H1 (cell line): ENCODE measurements around the gene SSTR5. TPM values are rescaled to one million over a fixed set of nuclear protein-coding genes. Genes with fewer than 3 reads are reported as not detected.

Experiments
- CTCF ChIA-PET: fragments of 300-600 bp; sonication (Branson Sonifier 250); formaldehyde crosslinking; loops from one replicate; lab custom pipeline; 2021; ENCODE audit not compliant: partially characterized antibody; lab: Charles Lee
- POLR2A ChIA-PET: fragments of 300-600 bp; sonication (Branson Sonifier 250); formaldehyde crosslinking; loops from one replicate; lab custom pipeline; 2021; ENCODE audit warnings: inconsistent platforms; ENCODE audit not compliant: partially characterized antibody; lab: Charles Lee
- DNase-seq, 2 experiments: peaks; one replicate each; pipeline versions ENCODE4 v3.0.0 to v3.0.0-alpha.2; 2010 to 2022; ENCODE audit warnings: low spot score in 2 of 2, low read depth in 1 of 2, mixed read lengths in 1 of 2
- FAIRE-seq: peaks from 2 replicates; lab custom pipeline; 2011; peaks lifted over from hg19 to GRCh38; lab: Jason Lieb, UNC
- H2AFZ ChIP-seq: 2 replicates; pipeline ENCODE4 v1.8.1; 2012; ENCODE audit warnings: low read length, inconsistent platforms
- H2AK5ac ChIP-seq: 2 replicates; pipeline ENCODE4 v1.6.1; 2013; ENCODE audit warnings: low read depth, low read length
- H2BK120ac ChIP-seq: replicated peaks from 2 replicates; pipeline ENCODE3; 2013; ENCODE audit warnings: low read depth, low read length, inconsistent platforms
- H2BK12ac ChIP-seq: 2 replicates; pipeline ENCODE4 v1.6.1; 2013; ENCODE audit warnings: low read depth, low read length
- H2BK15ac ChIP-seq: 2 replicates; pipeline ENCODE4 v1.6.1; 2013; ENCODE audit warnings: low read length
- H2BK20ac ChIP-seq: 2 replicates; pipeline ENCODE4 v1.6.1; 2013; ENCODE audit warnings: low read length
- H2BK5ac ChIP-seq: 2 replicates; pipeline ENCODE4 v1.6.1; 2013; ENCODE audit warnings: low read depth, low read length
- H3K14ac ChIP-seq: 2 replicates; pipeline ENCODE4 v1.6.1; 2013; ENCODE audit warnings: inconsistent platforms; ENCODE audit not compliant: insufficient read length
- H3K18ac ChIP-seq: 2 replicates; pipeline ENCODE4 v1.6.1; 2013; ENCODE audit warnings: low read length; ENCODE audit errors: extremely low read depth
- H3K23ac ChIP-seq: 2 replicates; pipeline ENCODE4 v1.6.1; 2013; ENCODE audit warnings: inconsistent platforms; ENCODE audit not compliant: insufficient read length
- H3K23me2 ChIP-seq: 2 replicates; pipeline ENCODE4 v1.6.1; 2013; ENCODE audit warnings: low read depth, low read length
- H3K27ac ChIP-seq: 2 replicates; pipeline ENCODE4 v1.6.1; 2011; ENCODE audit warnings: low read depth, low read length, inconsistent platforms
- H3K27me3 ChIP-seq, 4 experiments: replicated peaks in 1 of 4; 1 replicate in 1 of 4; 2 replicates in 3 of 4; pipeline versions ENCODE4 v1.6.1 to v1.8.1; 2011 to 2013; ENCODE audit warnings: low read length in 3 of 4, mild to moderate bottlenecking in 3 of 4, inconsistent platforms in 2 of 4, mixed read lengths in 2 of 4, moderate library complexity in 1 of 4; ENCODE audit not compliant: control insufficient read depth in 3 of 4, insufficient read depth in 3 of 4; ENCODE audit errors: extremely low read depth in 1 of 4
- H3K36me3 ChIP-seq, 4 experiments: 2 replicates each; pipeline versions ENCODE4 v1.6.1 to v1.8.1; 2011 to 2013; ENCODE audit warnings: mild to moderate bottlenecking in 4 of 4, low read length in 3 of 4, moderate library complexity in 2 of 4, control low read depth in 1 of 4, inconsistent platforms in 1 of 4; ENCODE audit not compliant: insufficient read depth in 4 of 4, control insufficient read depth in 2 of 4
- H3K4ac ChIP-seq: replicated peaks from 2 replicates; pipeline ENCODE3; 2013; ENCODE audit warnings: low read length, low read depth, mixed read lengths, inconsistent platforms; ENCODE audit not compliant: insufficient read length
- H3K4me1 ChIP-seq, 4 experiments: replicated peaks in 1 of 4; 1 replicate in 1 of 4; 2 replicates in 3 of 4; pipeline versions ENCODE4 v1.6.1 to v1.8.1; 2011 to 2013; ENCODE audit warnings: low read length in 3 of 4, inconsistent platforms in 2 of 4, mixed read lengths in 1 of 4; ENCODE audit not compliant: insufficient read depth in 4 of 4, control insufficient read depth in 3 of 4
- H3K4me2 ChIP-seq, 2 experiments: 2 replicates each; pipeline versions ENCODE4 v1.6.1 to v1.8.1; 2011 to 2013; ENCODE audit warnings: low read depth in 2 of 2, low read length in 2 of 2, control low read depth in 1 of 2, inconsistent platforms in 1 of 2, mild to moderate bottlenecking in 1 of 2; ENCODE audit not compliant: insufficient read depth in 1 of 2
- H3K4me3 ChIP-seq, 4 experiments: fragments of 200-600, 300-600 bp in 1 of 4; sonication (generic), shearing (Covaris generic), sonication (Bioruptor Twin) in 1 of 4; 2 replicates each; pipeline versions ENCODE4 v1.5.1 to v1.8.1; 2011 to 2016; ENCODE audit warnings: low read length in 4 of 4, low read depth in 3 of 4, control low read depth in 2 of 4, inconsistent platforms in 2 of 4, mild to moderate bottlenecking in 2 of 4, mixed read lengths in 1 of 4, moderate library complexity in 1 of 4; ENCODE audit not compliant: insufficient read depth in 2 of 4; ENCODE audit errors: extremely low read depth in 1 of 4
- H3K56ac ChIP-seq: replicated peaks from 2 replicates; pipeline ENCODE3; 2013; ENCODE audit warnings: low read depth, mild to moderate bottlenecking, mixed read lengths, low read length, inconsistent platforms; ENCODE audit not compliant: insufficient read length
- H3K79me1 ChIP-seq: 2 replicates; pipeline ENCODE4 v1.6.1; 2013; ENCODE audit warnings: low read depth, low read length, control low read depth
- H3K79me2 ChIP-seq, 2 experiments: 2 replicates each; pipeline versions ENCODE4 v1.6.1 to v1.8.1; 2012 to 2013; ENCODE audit warnings: low read length in 2 of 2, mild to moderate bottlenecking in 2 of 2, inconsistent platforms in 1 of 2; ENCODE audit not compliant: insufficient read depth in 2 of 2, control insufficient read depth in 1 of 2
- H3K9ac ChIP-seq, 4 experiments: replicated peaks in 1 of 4; 1 replicate in 1 of 4; 2 replicates in 3 of 4; pipeline versions ENCODE4 v1.6.1 to v1.8.1; 2011 to 2013; ENCODE audit warnings: low read depth in 3 of 4, low read length in 3 of 4, control low read depth in 2 of 4, mild to moderate bottlenecking in 2 of 4, moderate library complexity in 2 of 4, inconsistent platforms in 1 of 4; ENCODE audit errors: extremely low read depth in 1 of 4
- H3K9me3 ChIP-seq, 2 experiments: 2 replicates each; pipeline versions ENCODE4 v1.6.1 to v1.8.1; 2012 to 2013; ENCODE audit warnings: mild to moderate bottlenecking in 2 of 2, moderate library complexity in 2 of 2, control low read depth in 1 of 2, inconsistent platforms in 1 of 2, low read depth in 1 of 2, low read length in 1 of 2, mixed read lengths in 1 of 2; ENCODE audit not compliant: insufficient read depth in 2 of 2
- H4K20me1 ChIP-seq, 2 experiments: replicated peaks in 1 of 2; 2 replicates each; pipeline versions ENCODE3 to v1.8.1; 2011 to 2013; ENCODE audit warnings: inconsistent platforms in 2 of 2, low read length in 2 of 2, mild to moderate bottlenecking in 1 of 2; ENCODE audit not compliant: insufficient read depth in 2 of 2, control insufficient read depth in 1 of 2
- H4K5ac ChIP-seq: 2 replicates; pipeline ENCODE4 v1.6.1; 2013; ENCODE audit warnings: low read length, low read depth, mixed read lengths, inconsistent platforms; ENCODE audit not compliant: insufficient read length
- H4K8ac ChIP-seq: 2 replicates; pipeline ENCODE4 v1.8.0; 2013; ENCODE audit warnings: mild to moderate bottlenecking, moderate library complexity, low read length, inconsistent platforms; ENCODE audit not compliant: insufficient read depth; ENCODE audit errors: extremely low read depth
- H4K91ac ChIP-seq: replicated peaks from 2 replicates; pipeline ENCODE3; 2013; ENCODE audit warnings: low read length, mixed read lengths, inconsistent platforms; ENCODE audit not compliant: insufficient read length
- ASH2L ChIP-seq: fragments of 200-600, 300-600 bp; sonication (generic); IDR thresholded peaks from one replicate; pipeline ENCODE4 v1.7.1; 2017; ENCODE audit warnings: low read length
- BACH1 ChIP-seq: IDR thresholded peaks from 2 replicates; pipeline ENCODE4 v1.6.1; 2012; ENCODE audit warnings: low read length, improper control_type of control experiment
- BRCA1 ChIP-seq: IDR thresholded peaks from 2 replicates; pipeline ENCODE4 v1.6.1; 2012; ENCODE audit warnings: low read depth, low read length, improper control_type of control experiment
- EZH2 ChIP-seq: fragments of 200-600 bp; sonication (generic); IDR thresholded peaks from 2 replicates; pipeline ENCODE4 v1.7.1; 2012; ENCODE audit warnings: low read depth, mild to moderate bottlenecking, moderate library complexity, low read length, inconsistent platforms; ENCODE audit not compliant: severe bottlenecking
- MAFK ChIP-seq: IDR thresholded peaks from 2 replicates; pipeline ENCODE4 v1.6.1; 2012; ENCODE audit warnings: low read depth, mild to moderate bottlenecking, improper control_type of control experiment, low read length
- NRF1 ChIP-seq: IDR thresholded peaks from 2 replicates; pipeline ENCODE4 v1.6.1; 2011; ENCODE audit warnings: mild to moderate bottlenecking, low read depth, low read length, improper control_type of control experiment
- PHF8 ChIP-seq: fragments of 200-600 bp; sonication (generic); conservative IDR thresholded peaks from 2 replicates; pipeline ENCODE4 v1.7.1; 2012; ENCODE audit warnings: low read depth, mild to moderate bottlenecking, inconsistent platforms, low read length, moderate library complexity
- SIX5 ChIP-seq: IDR thresholded peaks from 2 replicates; pipeline ENCODE4 v1.6.1; 2011; ENCODE audit warnings: mild to moderate bottlenecking, low read depth, low read length
- SRF ChIP-seq: IDR thresholded peaks from 2 replicates; pipeline ENCODE4 v1.6.1; 2011; ENCODE audit warnings: mild to moderate bottlenecking, low read depth, low read length, moderate library complexity
- SUZ12 ChIP-seq: fragments of 200-600 bp; sonication (generic); IDR thresholded peaks from 2 replicates; pipeline ENCODE4 v1.6.1; 2012; ENCODE audit warnings: mild to moderate bottlenecking, inconsistent platforms, low read length, moderate library complexity, mixed read lengths
- WGBS, 2 experiments: shearing (Covaris generic) in 1 of 2; methylation state at CpG; one replicate each; pipeline versions ENCODE4 v1.1.6 to v1.1.7; 2013 to 2015; ENCODE audit warnings: low lambda C conversion rate in 2 of 2, mixed read lengths in 2 of 2, inconsistent platforms in 1 of 2, low coverage in 1 of 2, missing lambda C conversion rate in 1 of 2; ENCODE audit not compliant: insufficient replicate concordance in 2 of 2, insufficient coverage in 1 of 2, insufficient read length in 1 of 2; ENCODE audit errors: extremely low coverage in 1 of 2, missing lambda C conversion rate in 1 of 2; 5-methylcytosine and 5-hydroxymethylcytosine counted together
- polyA plus RNA-seq, 7 experiments: library from polyadenylated mRNA; depleted of rRNA in 3 of 7; stranded (reverse) in 5 of 7; unstranded in 2 of 7; fragments of >200 nt in 5 of 7; fragments of 200-250 nt in 2 of 7; gene quantifications; 1 replicate in 5 of 7; 2 replicates in 1 of 7; 4 replicates in 1 of 7; pipeline versions ENCODE4 v1.2.1 to v1.2.3, GENCODE V29; 2011 to 2013; ENCODE audit warnings: missing spikeins in 2 of 7, mixed read lengths in 2 of 7
- total RNA-seq: library from RNA; stranded (reverse); fragmentation: NEBNext Ultra II Directional; extraction: Animal tissue kit (Norgen Biotek cat#: 25700); gene quantifications from 2 replicates; pipeline ENCODE4 v1.2.1, GENCODE V29; 2021
- TF ChIP-seq, protein P1 (sequence below): IDR thresholded peaks from 2 replicates; pipeline ENCODE4 v1.6.1; 2011; ENCODE audit warnings: low read length, improper control_type of control experiment

Gene SSTR5
- total and polyA plus RNA-seq, 2 of the 8 experiments (the other 6 are each of a cell fraction or from before 2014, with no cell fraction given), result 0.56 to 0.60 TPM

GRCh38 chr16:1090620-1091587 lies 18.4 kb downstream of the SSTR5 start:
- H4K91ac ChIP-seq, result peak overlapping the region; percentile 80
- no peak overlapping the region for H2BK20ac ChIP-seq
- ChIA-PET POLR2A (no interaction called here), CTCF (interaction anchor here (1.0 to 1.2 kb wide), 2 partner anchors 12 to 33 kb away, joined by 3 to 4 read pairs; no protein-coding TSS in a partner anchor)
- no peak overlapping the region for H2AK5ac ChIP-seq
- H3K9me3 ChIP-seq, result peaks cover 0 to 4% of the 10 kb centered on the region in 2 experiments; a peak in 1 of 4 replicates
- no peak overlapping the region for H3K23ac ChIP-seq
- H3K23me2 ChIP-seq, result no peaks in the 10 kb centered on the region
- H3K79me2 ChIP-seq, result no peaks in the 10 kb centered on the region
- no peak overlapping the region for H2BK15ac ChIP-seq
- peaks cover 0 to 2% of the 10 kb centered on the region in 2 experiments for H4K20me1 ChIP-seq
- no peak for FAIRE-seq
- 0 out of 2 replicates have a peak overlapping the region, but pooled peaks have one; percentile 9 for H2BK12ac ChIP-seq
- no peak overlapping the region for H3K4me2 ChIP-seq
- no peaks in the 10 kb centered on the region for H3K79me1 ChIP-seq
- no peak overlapping the region for H2AFZ ChIP-seq
- H3K4me3 ChIP-seq, result no peak overlapping the region
- no peak overlapping the region for H4K5ac ChIP-seq
- no peak overlapping the region for H3K4ac ChIP-seq
- H3K4me1 ChIP-seq, result peaks cover 0 to 10% (median 5%) of the 10 kb centered on the region in 4 experiments; a peak in 5 of 7 replicates
- no peaks in the 10 kb centered on the region for H3K27me3 ChIP-seq
- no peak overlapping the region for H3K56ac ChIP-seq
- no peak overlapping the region for H2BK5ac ChIP-seq
- H3K9ac ChIP-seq, result no peak overlapping the region
- H4K8ac ChIP-seq, result 0 out of 2 replicates have a peak overlapping the region, but pooled peaks have one; percentile 21
- no peak overlapping the region for H3K14ac ChIP-seq
- no peak overlapping the region for H2BK120ac ChIP-seq
- H3K36me3 ChIP-seq, result no peaks in the 10 kb centered on the region
- H3K18ac ChIP-seq, result peak overlapping the region; percentile 87
- DNase-seq, result no peak
- H3K27ac ChIP-seq, result no peak overlapping the region
- 84% methylated on average over 10 of the region's 27 CpGs; no CpG with 5 or more reads in 1 of the 2 experiments for WGBS, 2 experiments
- TF ChIP-seq ASH2L, result no peak
- TF ChIP-seq SRF, result no peak
- TF ChIP-seq, protein P1, sequence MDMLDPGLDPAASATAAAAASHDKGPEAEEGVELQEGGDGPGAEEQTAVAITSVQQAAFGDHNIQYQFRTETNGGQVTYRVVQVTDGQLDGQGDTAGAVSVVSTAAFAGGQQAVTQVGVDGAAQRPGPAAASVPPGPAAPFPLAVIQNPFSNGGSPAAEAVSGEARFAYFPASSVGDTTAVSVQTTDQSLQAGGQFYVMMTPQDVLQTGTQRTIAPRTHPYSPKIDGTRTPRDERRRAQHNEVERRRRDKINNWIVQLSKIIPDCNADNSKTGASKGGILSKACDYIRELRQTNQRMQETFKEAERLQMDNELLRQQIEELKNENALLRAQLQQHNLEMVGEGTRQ, result no peak
- TF ChIP-seq SIX5, result no peak
- no peak for TF ChIP-seq NRF1
- no peak for TF ChIP-seq MAFK
- no peak for TF ChIP-seq BACH1
- no peak for TF ChIP-seq SUZ12
- TF ChIP-seq EZH2, result no peak
- TF ChIP-seq PHF8, result no peak
- no peak for TF ChIP-seq BRCA1
